IMR-90 (cell line): ENCODE data around the gene LPA.

Experiments
- CTCF ChIP-seq: conservative IDR thresholded peaks from 2 replicates; pipeline ENCODE4 v1.5.1; 2012; ENCODE audit warnings: mild to moderate bottlenecking, low read depth, low read length, improper control_type of control experiment
- ELK1 ChIP-seq: fragments of 150-350 bp; IDR thresholded peaks from 2 replicates; pipeline ENCODE4 v1.6.1; 2016; ENCODE audit warnings: low read depth, mild to moderate bottlenecking, low read length, moderate library complexity, borderline replicate concordance
- MAZ ChIP-seq: IDR thresholded peaks from 2 replicates; pipeline ENCODE4 v1.6.1; 2012; ENCODE audit warnings: low read depth, mild to moderate bottlenecking, low read length, improper control_type of control experiment, moderate library complexity, borderline replicate concordance

GRCh38 chr6:160489091-160489490, 175.0 kb downstream of the LPA start:
- TF ChIP-seq CTCF (no peak), MAZ (no peak), ELK1 (no peak)
